Measurements from ENCODE around the gene SIGLEC7. TPM values are rescaled to one million over a fixed set of nuclear protein-coding genes. Genes with fewer than 3 reads are reported as not detected.

The SIGLEC7 gene
- total RNA-seq, 1 experiment from 2014 or later, result not detected

DNA sequence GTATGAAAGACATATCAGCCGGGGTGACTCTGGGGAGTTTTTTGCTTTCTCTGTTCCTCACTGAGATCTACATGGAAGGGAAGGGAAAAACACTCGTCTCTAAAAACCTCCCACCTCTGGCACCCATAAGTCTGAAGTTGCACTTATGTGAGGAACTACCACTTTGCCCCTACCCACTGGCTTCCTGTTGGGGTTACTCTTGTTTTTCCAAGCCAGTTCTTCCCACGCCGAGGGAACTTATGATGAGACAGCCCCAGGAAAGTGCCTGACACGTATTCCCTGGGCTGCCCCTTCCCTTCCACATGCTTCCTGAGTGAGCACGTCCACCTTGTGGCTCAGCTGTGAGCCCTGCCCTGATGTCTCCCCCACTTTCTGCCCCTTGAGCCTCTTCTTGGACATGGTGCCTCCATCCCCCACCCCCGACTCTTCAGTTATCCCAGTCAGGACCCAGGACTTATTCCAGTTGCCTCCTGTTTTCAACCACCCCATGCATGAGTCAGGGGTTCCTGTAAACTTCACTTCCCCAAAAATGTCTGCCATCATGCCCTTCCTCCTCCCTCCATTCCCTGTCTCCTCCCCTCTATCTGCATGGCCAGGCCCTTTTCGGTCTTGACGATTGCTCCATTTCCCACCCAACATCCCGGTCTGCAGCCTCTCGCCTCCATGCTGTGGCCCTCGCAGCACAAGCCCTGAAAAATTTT, 5.1 kb upstream of the SIGLEC7 start:
- ChIA-PET CTCF (no interaction called here), POLR2A (ENCODE audit: unreplicated experiment) (no interaction called here)
- H3K9me3 ChIP-seq (ENCODE audit: low read length), result no peaks in the 10 kb centered on the region
- no peak overlapping the region for H3K4me2 ChIP-seq (ENCODE audit: low read length)
- no peak for TF ChIP-seq EZH2 (IDR thresholded peaks at IDR 0.05; ENCODE audit: low read length, unreplicated experiment)
- TF ChIP-seq EZH2phosphoT487 (IDR thresholded peaks at IDR 0.05; ENCODE audit: borderline replicate concordance, low read length), result no peak
- TF ChIP-seq, protein P1, sequence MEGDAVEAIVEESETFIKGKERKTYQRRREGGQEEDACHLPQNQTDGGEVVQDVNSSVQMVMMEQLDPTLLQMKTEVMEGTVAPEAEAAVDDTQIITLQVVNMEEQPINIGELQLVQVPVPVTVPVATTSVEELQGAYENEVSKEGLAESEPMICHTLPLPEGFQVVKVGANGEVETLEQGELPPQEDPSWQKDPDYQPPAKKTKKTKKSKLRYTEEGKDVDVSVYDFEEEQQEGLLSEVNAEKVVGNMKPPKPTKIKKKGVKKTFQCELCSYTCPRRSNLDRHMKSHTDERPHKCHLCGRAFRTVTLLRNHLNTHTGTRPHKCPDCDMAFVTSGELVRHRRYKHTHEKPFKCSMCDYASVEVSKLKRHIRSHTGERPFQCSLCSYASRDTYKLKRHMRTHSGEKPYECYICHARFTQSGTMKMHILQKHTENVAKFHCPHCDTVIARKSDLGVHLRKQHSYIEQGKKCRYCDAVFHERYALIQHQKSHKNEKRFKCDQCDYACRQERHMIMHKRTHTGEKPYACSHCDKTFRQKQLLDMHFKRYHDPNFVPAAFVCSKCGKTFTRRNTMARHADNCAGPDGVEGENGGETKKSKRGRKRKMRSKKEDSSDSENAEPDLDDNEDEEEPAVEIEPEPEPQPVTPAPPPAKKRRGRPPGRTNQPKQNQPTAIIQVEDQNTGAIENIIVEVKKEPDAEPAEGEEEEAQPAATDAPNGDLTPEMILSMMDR (conservative IDR thresholded peaks at IDR 0.05; ENCODE audit: low read depth, low read length), result no peak
- H3K9ac ChIP-seq (ENCODE audit: low read length), result no peak overlapping the region
- no peak overlapping the region for H2AFZ ChIP-seq (ENCODE audit: low read length)
- DNase-seq (no peak), ATAC-seq (no peak)
- H4K20me1 ChIP-seq (ENCODE audit: low read length), result no peaks in the 10 kb centered on the region
- no peaks in the 10 kb centered on the region for H3K9me2 ChIP-seq (replicated peaks; ENCODE audit: low read length)
- no peak overlapping the region for H3K27ac ChIP-seq (ENCODE audit: low read length)
- H3F3A ChIP-seq (ENCODE audit: low read length, unreplicated experiment), result no peaks in the 10 kb centered on the region
- no peaks in the 10 kb centered on the region for H3K36me3 ChIP-seq (ENCODE audit: low read depth, low read length)
- no peak overlapping the region for H3K4me3 ChIP-seq (ENCODE audit: low read length)
- BruUV-seq (replicated peaks), result no TSS peak
- no peaks in the 10 kb centered on the region for H3K4me1 ChIP-seq (ENCODE audit: insufficient read depth, low read length)
- no peaks in the 10 kb centered on the region for H3K79me2 ChIP-seq (ENCODE audit: low read length)
- intact Hi-C loops (cut with micrococcal nuclease), result no loop called here
- peaks cover 78% of the 10 kb centered on the region for H3K27me3 ChIP-seq (ENCODE audit: low read length)

DNA sequence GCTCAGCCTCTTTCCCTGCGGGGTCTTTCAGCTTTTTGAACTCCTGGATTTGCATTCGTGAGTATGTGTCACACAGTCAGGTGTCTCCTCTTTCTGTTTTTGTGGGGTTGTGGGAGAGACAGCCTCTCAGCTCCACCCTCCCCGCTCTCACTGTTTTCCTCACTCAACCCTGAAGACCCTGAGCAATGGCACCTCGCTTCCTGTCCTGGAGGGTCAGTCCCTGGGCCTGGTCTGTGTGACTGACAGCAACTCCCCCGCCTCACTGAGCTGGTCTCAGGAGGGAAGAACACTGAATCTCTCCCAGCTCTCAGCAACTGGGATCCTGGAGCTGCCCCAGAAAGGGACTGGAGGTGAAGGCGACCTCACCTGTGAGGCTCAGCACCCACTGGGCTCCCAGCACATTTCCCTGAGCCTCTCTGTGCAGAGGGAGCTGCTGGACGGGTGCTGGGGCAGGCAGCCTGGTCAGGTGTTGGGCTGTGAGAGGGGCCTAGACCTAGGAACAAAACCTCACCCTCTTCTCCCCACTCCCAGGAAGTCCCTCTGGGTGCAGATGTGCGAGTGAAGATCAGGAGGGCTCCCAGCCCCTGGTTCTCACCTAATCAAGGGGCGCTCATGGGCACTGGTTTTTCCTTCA, 4.2 kb upstream of the SIGLEC7 start:
- Histone ChIP-seq H3K36me3 (ENCODE audit: low read depth, low read length) (no peaks in the 10 kb centered on the region), H3K4me1 (ENCODE audit: insufficient read depth, low read length) (no peaks in the 10 kb centered on the region), H3K79me2 (ENCODE audit: low read length) (no peaks in the 10 kb centered on the region), H3K9ac (ENCODE audit: low read length) (no peak overlapping the region), H3F3A (ENCODE audit: low read length, unreplicated experiment) (no peaks in the 10 kb centered on the region), H3K9me2 (replicated peaks; ENCODE audit: low read length) (no peaks in the 10 kb centered on the region), H2AFZ (ENCODE audit: low read length) (no peak overlapping the region), H3K9me3 (ENCODE audit: low read length) (no peaks in the 10 kb centered on the region), H3K4me2 (ENCODE audit: low read length) (no peak overlapping the region), H3K27me3 (ENCODE audit: low read length) (peaks cover 85% of the 10 kb centered on the region), H4K20me1 (ENCODE audit: low read length) (no peaks in the 10 kb centered on the region), H3K27ac (ENCODE audit: low read length) (no peak overlapping the region), H3K4me3 (ENCODE audit: low read length) (no peak overlapping the region)
- ChIA-PET CTCF (no interaction called here), POLR2A (ENCODE audit: unreplicated experiment) (no interaction called here)
- no TSS peak for BruUV-seq (replicated peaks)
- ATAC-seq (no peak), DNase-seq (no peak)
- TF ChIP-seq EZH2 (IDR thresholded peaks at IDR 0.05; ENCODE audit: low read length, unreplicated experiment), result no peak
- TF ChIP-seq, protein P1 (conservative IDR thresholded peaks at IDR 0.05; ENCODE audit: low read depth, low read length), result no peak
- intact Hi-C loops (cut with micrococcal nuclease), result no loop called here

DNA sequence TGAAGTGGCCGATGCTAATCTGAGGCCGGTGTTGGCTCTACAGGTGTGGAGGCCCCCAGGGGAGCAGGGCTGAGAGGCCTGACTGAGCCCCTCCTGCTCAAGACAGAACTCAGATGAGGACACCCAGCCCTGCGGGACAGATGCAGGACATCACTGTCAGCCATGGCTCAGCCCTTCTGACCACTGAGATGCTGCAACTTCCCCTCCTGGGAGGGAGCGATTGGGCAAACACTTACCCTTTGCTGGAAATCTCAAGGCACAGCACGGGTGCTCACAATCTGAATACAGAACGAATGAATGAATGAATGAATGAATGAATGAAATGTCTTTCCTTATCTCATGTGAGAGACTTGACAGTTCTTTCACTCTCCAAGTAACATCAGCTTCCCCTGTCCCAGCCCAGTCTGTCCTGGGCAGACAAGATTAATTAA, 3.5 kb upstream of the SIGLEC7 start:
- Histone ChIP-seq H3K36me3 (ENCODE audit: low read depth, low read length) (no peaks in the 10 kb centered on the region), H3K9ac (ENCODE audit: low read length) (no peak overlapping the region), H3K27me3 (ENCODE audit: low read length) (peaks cover 88% of the 10 kb centered on the region), H3F3A (ENCODE audit: low read length, unreplicated experiment) (no peaks in the 10 kb centered on the region), H3K79me2 (ENCODE audit: low read length) (no peaks in the 10 kb centered on the region), H3K4me2 (ENCODE audit: low read length) (no peak overlapping the region), H3K9me2 (replicated peaks; ENCODE audit: low read length) (no peaks in the 10 kb centered on the region), H3K27ac (ENCODE audit: low read length) (no peak overlapping the region), H3K4me3 (ENCODE audit: low read length) (no peak overlapping the region), H2AFZ (ENCODE audit: low read length) (no peak overlapping the region), H3K9me3 (ENCODE audit: low read length) (no peaks in the 10 kb centered on the region), H3K4me1 (ENCODE audit: insufficient read depth, low read length) (no peaks in the 10 kb centered on the region), H4K20me1 (ENCODE audit: low read length) (no peaks in the 10 kb centered on the region)
- ChIA-PET CTCF (no interaction called here), POLR2A (ENCODE audit: unreplicated experiment) (no interaction called here)
- no TSS peak for BruUV-seq (replicated peaks)
- no peak for DNase-seq
- no peak for ATAC-seq
- intact Hi-C loops (cut with micrococcal nuclease), result no loop called here
- TF ChIP-seq EZH2 (IDR thresholded peaks at IDR 0.05; ENCODE audit: low read length, unreplicated experiment), result no peak
- TF ChIP-seq EZH2phosphoT487 (IDR thresholded peaks at IDR 0.05; ENCODE audit: borderline replicate concordance, low read length), result no peak
- TF ChIP-seq, protein P1 (conservative IDR thresholded peaks at IDR 0.05; ENCODE audit: low read depth, low read length), result no peak

All from PC-3 (cell line).